Panc1 (cell line): ENCODE data around the gene MS4A10.

ENCODE experiments used
- POLR2AphosphoS5 ChIP-seq: IDR thresholded peaks from 2 replicates; pipeline ENCODE4 v1.6.1; 2012; ENCODE audit warnings: mild to moderate bottlenecking, low read depth, low read length, moderate library complexity
- SIN3A ChIP-seq: IDR thresholded peaks from 2 replicates; pipeline ENCODE4 v1.6.1; 2012; ENCODE audit warnings: low read depth, mild to moderate bottlenecking, low read length, moderate library complexity, borderline replicate concordance; ENCODE audit not compliant: insufficient read depth
- TCF7L2 ChIP-seq: IDR thresholded peaks from 2 replicates; pipeline ENCODE4 v1.6.1; 2011; ENCODE audit warnings: mild to moderate bottlenecking, low read depth, low read length, inconsistent platforms
- TF ChIP-seq, protein P1 (sequence below): fragments of 450-650 bp; IDR thresholded peaks from 2 replicates; pipeline ENCODE4 v1.5.1; 2017; ENCODE audit warnings: mild to moderate bottlenecking

DNA sequence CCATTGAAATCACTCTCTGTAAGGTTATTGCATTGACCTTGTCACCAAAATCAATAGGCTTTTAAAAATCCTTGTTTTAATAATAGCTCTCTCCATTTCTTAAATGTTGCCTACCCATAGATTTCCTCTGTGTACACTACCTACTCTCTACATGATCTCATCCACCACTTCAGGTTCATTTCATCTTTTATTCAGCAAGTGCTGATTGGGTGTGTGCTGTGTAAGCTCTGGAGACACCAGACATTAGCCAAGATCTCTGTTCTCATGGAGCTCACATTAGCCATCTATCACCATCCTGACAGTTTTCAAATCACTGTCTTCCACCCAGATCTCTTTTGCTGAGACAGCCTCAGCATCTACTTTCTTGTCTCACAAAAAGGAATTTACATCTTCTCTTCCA is 4.4 kb upstream of the MS4A10 start:
- TF ChIP-seq, protein P1, sequence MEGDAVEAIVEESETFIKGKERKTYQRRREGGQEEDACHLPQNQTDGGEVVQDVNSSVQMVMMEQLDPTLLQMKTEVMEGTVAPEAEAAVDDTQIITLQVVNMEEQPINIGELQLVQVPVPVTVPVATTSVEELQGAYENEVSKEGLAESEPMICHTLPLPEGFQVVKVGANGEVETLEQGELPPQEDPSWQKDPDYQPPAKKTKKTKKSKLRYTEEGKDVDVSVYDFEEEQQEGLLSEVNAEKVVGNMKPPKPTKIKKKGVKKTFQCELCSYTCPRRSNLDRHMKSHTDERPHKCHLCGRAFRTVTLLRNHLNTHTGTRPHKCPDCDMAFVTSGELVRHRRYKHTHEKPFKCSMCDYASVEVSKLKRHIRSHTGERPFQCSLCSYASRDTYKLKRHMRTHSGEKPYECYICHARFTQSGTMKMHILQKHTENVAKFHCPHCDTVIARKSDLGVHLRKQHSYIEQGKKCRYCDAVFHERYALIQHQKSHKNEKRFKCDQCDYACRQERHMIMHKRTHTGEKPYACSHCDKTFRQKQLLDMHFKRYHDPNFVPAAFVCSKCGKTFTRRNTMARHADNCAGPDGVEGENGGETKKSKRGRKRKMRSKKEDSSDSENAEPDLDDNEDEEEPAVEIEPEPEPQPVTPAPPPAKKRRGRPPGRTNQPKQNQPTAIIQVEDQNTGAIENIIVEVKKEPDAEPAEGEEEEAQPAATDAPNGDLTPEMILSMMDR: no peak
- no peak for TF ChIP-seq POLR2AphosphoS5
- no peak for TF ChIP-seq SIN3A
- TF ChIP-seq TCF7L2: no peak
